Pancreas (tissue), 10 donors: Measurements from ENCODE around the gene TUBA4A. TPM values are rescaled to one million over a fixed set of nuclear protein-coding genes. Genes with fewer than 3 reads are reported as not detected.

Experiments used
- ATAC-seq, 4 donors: fragments of 200-7000 bp; cut with Tn5 transposase; one replicate each; pipeline versions ENCODE4 v1.8.0 to v1.9.1; 2020; ENCODE audit warnings: mild to moderate bottlenecking in 4 of 4, moderate library complexity in 4 of 4
- DNase-seq, 6 donors: peaks; one replicate each; pipeline ENCODE4 v3.0.0-alpha.2; 2020
- FAIRE-seq: peaks from 2 replicates; lab custom pipeline; 2012; peaks lifted over from hg19 to GRCh38; lab: Jason Lieb, UNC
- H3K27ac ChIP-seq, 4 donors: fragments of 200-600 bp; sonication (generic); 1 replicate in 3 of 4; 2 replicates in 1 of 4; pipeline versions ENCODE4 v1.5.0 to v1.8.0; 2020
- H3K27me3 ChIP-seq, 4 donors: fragments of 200-600 bp; one replicate each; pipeline ENCODE4 v1.8.0; 2021
- H3K36me3 ChIP-seq, 3 donors: fragments of 200-600 bp; sonication (generic) in 1 of 3; one replicate each; pipeline versions ENCODE4 v1.5.0 to v1.8.0; 2020 to 2021
- H3K4me1 ChIP-seq, 3 donors: fragments of 200-600 bp; one replicate each; pipeline ENCODE4 v1.8.0; 2021
- H3K4me3 ChIP-seq, 4 donors: fragments of 200-600 bp; sonication (generic) in 2 of 4; one replicate each; pipeline versions ENCODE4 v1.5.0 to v1.8.0; 2020 to 2021
- H3K9me3 ChIP-seq, 4 donors: fragments of 200-600 bp; one replicate each; pipeline ENCODE4 v1.8.0; 2021
- WGBS, 2 donors: extraction: QIAGEN DNeasy Blood & Tissue Kit; methylation state at CpG; one replicate each; pipeline ENCODE4 v1.1.7; 2013; 5-methylcytosine and 5-hydroxymethylcytosine counted together
- intact Hi-C, 3 donors: fragments of 100-400 bp; cut with DNase I; formaldehyde crosslinking; loops; one replicate each; pipeline versions ENCODE4 v1.11.1 to v1.14.2; 2022
- polyA plus RNA-seq, 2 donors: library from polyadenylated mRNA; stranded (reverse); fragments of 200-250 nt; gene quantifications; one replicate each; pipeline ENCODE4 v1.2.3, GENCODE V29; 2013
- total RNA-seq, 6 donors: library from RNA; stranded (reverse); fragmentation: NEBNext Ultra II Directional in 4 of 6; extraction: Animal tissue kit (Norgen Biotek cat#: 25700) in 4 of 6; gene quantifications; one replicate each; pipeline versions ENCODE4 v1.2.1 to v1.2.4, GENCODE V29; 2021 to 2023
- TF ChIP-seq, protein P1 (sequence below), 4 donors: fragments of 200-600 bp; sonication (generic) in 3 of 4; IDR thresholded peaks; one replicate each; pipeline versions ENCODE4 v1.5.0 to v1.8.0; 2021; ENCODE audit warnings: antibody characterized with exemption in 4 of 4
- donor health status: healthy with polysubstance abuse.
- donor health status: DM: no; HTN: no; CAD: no; lungs with moderate emphysema.
- donor health status: DM: no; HTN: no; CAD: no.
- donor health status: control.
- donor health status: control.
- donor health status: Bipolar disorder and iron deficiency.
- donor health status: DM: yes; HTN: yes; CAD: no.
- donor health status: DM: no; HTN: no; CAD: no.
- donor health status: DM: no; HTN: no; CAD: no.
- donor health status: DM: yes; HTN: yes; CAD: no.

The TUBA4A gene
- total and polyA plus RNA-seq, 8 donors, result 12.2 to 51.5 (median 14.7) TPM

- Histone ChIP-seq H3K9me3 (no peaks in the 10 kb centered on the region), H3K27me3 (no peaks in the 10 kb centered on the region), H3K4me3 (no peak overlapping the region), H3K27ac (no peak overlapping the region), H3K4me1 (peaks cover 0 to 8% (median 0%) of the 10 kb centered on the region in 3 donors), H3K36me3 (peaks cover 0 to 34% (median 0%) of the 10 kb centered on the region in 3 donors)
- no peak for FAIRE-seq
- intact Hi-C loops, result no loop called here
- no peak for ATAC-seq
- no peak for DNase-seq
- WGBS, 2 donors, result 90 to 93% methylated on average over 16 of the region's 16 CpGs
- TF ChIP-seq, protein P1, sequence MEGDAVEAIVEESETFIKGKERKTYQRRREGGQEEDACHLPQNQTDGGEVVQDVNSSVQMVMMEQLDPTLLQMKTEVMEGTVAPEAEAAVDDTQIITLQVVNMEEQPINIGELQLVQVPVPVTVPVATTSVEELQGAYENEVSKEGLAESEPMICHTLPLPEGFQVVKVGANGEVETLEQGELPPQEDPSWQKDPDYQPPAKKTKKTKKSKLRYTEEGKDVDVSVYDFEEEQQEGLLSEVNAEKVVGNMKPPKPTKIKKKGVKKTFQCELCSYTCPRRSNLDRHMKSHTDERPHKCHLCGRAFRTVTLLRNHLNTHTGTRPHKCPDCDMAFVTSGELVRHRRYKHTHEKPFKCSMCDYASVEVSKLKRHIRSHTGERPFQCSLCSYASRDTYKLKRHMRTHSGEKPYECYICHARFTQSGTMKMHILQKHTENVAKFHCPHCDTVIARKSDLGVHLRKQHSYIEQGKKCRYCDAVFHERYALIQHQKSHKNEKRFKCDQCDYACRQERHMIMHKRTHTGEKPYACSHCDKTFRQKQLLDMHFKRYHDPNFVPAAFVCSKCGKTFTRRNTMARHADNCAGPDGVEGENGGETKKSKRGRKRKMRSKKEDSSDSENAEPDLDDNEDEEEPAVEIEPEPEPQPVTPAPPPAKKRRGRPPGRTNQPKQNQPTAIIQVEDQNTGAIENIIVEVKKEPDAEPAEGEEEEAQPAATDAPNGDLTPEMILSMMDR (IDR thresholded peaks at IDR 0.05), result no peak
These were observed 31.0 kb upstream of the TUBA4A start for GRCh38 chr2:219284501-219285372.

- H3K27ac ChIP-seq, result no peak overlapping the region
These were observed 29.3 kb upstream of the TUBA4A start for GRCh38 chr2:219282943-219283581.

DNA sequence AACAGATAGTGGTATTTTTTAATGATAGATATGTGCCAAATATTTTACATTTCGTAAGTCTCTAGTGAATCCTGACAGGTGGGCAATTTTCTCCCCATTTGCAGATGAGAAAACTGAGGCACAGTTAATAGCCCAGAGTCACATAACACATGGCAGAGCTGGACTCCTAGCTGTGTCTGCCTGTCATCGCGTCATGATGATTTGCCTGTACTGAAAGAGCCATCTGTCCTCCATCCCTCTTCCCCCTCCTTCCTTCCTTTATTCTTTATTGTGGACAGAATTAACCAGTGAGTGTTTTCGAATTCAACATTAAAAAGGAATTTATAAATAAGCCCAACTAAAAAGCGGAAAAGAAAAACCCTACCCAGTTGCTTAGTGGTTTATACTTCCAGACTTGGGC lies 28.7 kb upstream of the TUBA4A start:
- DNase-seq, result no peak
- no peak for FAIRE-seq
- intact Hi-C loops, result no loop called here
- H3K27ac ChIP-seq, result no peak overlapping the region
- TF ChIP-seq, protein P1 (IDR thresholded peaks at IDR 0.05), result no peak
- no peaks in the 10 kb centered on the region for H3K9me3 ChIP-seq
- WGBS, 2 donors, result 84 to 86% methylated on average over 5 of the region's 5 CpGs
- H3K27me3 ChIP-seq, result no peaks in the 10 kb centered on the region
- peaks cover 7 to 18% (median 9%) of the 10 kb centered on the region in 3 donors for H3K4me1 ChIP-seq
- H3K36me3 ChIP-seq, result peaks cover 0 to 34% (median 0%) of the 10 kb centered on the region in 3 donors
- no peak for ATAC-seq
- no peak overlapping the region for H3K4me3 ChIP-seq

More at GRCh38 chr2:219282943-219283581, 29.3 kb upstream of the TUBA4A start:
- H3K9me3 ChIP-seq, result no peaks in the 10 kb centered on the region
- TF ChIP-seq, protein P1 (IDR thresholded peaks at IDR 0.05), result no peak
- peaks cover 7 to 16% (median 7%) of the 10 kb centered on the region in 3 donors for H3K4me1 ChIP-seq
- H3K27me3 ChIP-seq, result no peaks in the 10 kb centered on the region
- H3K36me3 ChIP-seq, result peaks cover 0 to 34% (median 0%) of the 10 kb centered on the region in 3 donors
- FAIRE-seq (no peak), ATAC-seq (no peak), DNase-seq (no peak)
- intact Hi-C loops, result no loop called here
- H3K4me3 ChIP-seq, result no peak overlapping the region
- WGBS, 2 donors, result 91% methylated on average over 17 of the region's 17 CpGs

DNA sequence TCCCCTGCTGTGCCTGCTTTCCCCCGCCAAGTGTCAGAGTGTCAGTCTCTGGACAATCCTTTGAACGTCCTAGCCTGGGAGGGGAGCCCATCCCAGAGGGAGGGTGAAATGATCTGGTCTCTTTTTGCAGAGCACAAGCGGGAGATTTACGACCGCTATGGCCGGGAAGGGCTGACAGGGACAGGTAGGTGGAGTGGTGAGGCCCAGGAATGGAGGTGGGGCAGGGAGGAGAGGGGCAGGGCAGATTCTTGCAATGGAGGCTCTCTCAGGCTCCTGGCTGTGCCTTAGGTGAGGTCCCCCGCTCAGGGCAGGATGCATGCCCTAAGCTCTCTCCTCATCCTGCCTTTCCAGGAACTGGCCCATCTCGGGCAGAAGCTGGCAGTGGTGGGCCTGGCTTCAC lies 27.9 kb upstream of the TUBA4A start:
- TF ChIP-seq, protein P1 (IDR thresholded peaks at IDR 0.05), result no peak
- peaks cover 7 to 18% (median 9%) of the 10 kb centered on the region in 3 donors for H3K4me1 ChIP-seq
- H3K4me3 ChIP-seq, result no peak overlapping the region
- ATAC-seq (no peak), DNase-seq (no peak), FAIRE-seq (no peak)
- intact Hi-C loops, result no loop called here
- WGBS, 2 donors, result 85 to 87% methylated on average over 7 to 8 of the region's 8 CpGs
- no peak overlapping the region for H3K27ac ChIP-seq
- H3K36me3 ChIP-seq, result peaks cover 0 to 34% (median 0%) of the 10 kb centered on the region in 3 donors
- H3K9me3 ChIP-seq, result no peaks in the 10 kb centered on the region
- H3K27me3 ChIP-seq, result no peaks in the 10 kb centered on the region
